Ishikawa (cell line): ENCODE results near the gene ZC3H12C.

Experiments
- CEBPB ChIP-seq: IDR thresholded peaks from 2 replicates; pipeline ENCODE4 v1.6.1; 2012
- CREB1 ChIP-seq: IDR thresholded peaks from 2 replicates; pipeline ENCODE4 v1.6.1; 2012; ENCODE audit warnings: low read depth
- EGR1 ChIP-seq: IDR thresholded peaks from 2 replicates; pipeline ENCODE4 v1.6.1; 2012
- EP300 ChIP-seq: IDR thresholded peaks from 2 replicates; pipeline ENCODE4 v1.6.1; 2012; ENCODE audit warnings: borderline replicate concordance
- FOXM1 ChIP-seq: IDR thresholded peaks from 2 replicates; pipeline ENCODE4 v1.6.1; 2012; ENCODE audit warnings: low read depth, borderline replicate concordance
- MAX ChIP-seq: IDR thresholded peaks from 2 replicates; pipeline ENCODE4 v1.6.1; 2012
- NFIC ChIP-seq: IDR thresholded peaks from 2 replicates; pipeline ENCODE4 v1.6.1; 2012
- RAD21 ChIP-seq: IDR thresholded peaks from 2 replicates; pipeline ENCODE4 v1.6.1; 2012; ENCODE audit warnings: low read depth
- TAF1 ChIP-seq: IDR thresholded peaks from 2 replicates; pipeline ENCODE4 v1.6.1; 2012; ENCODE audit warnings: low read depth, mild to moderate bottlenecking
- TCF12 ChIP-seq: IDR thresholded peaks from 2 replicates; pipeline ENCODE4 v1.6.1; 2012; ENCODE audit warnings: low read depth
- TEAD4 ChIP-seq: IDR thresholded peaks from 2 replicates; pipeline ENCODE4 v1.6.1; 2012
- YY1 ChIP-seq: IDR thresholded peaks from 2 replicates; pipeline ENCODE4 v1.6.1; 2012; ENCODE audit warnings: low read depth
- ZBTB7A ChIP-seq: IDR thresholded peaks from 2 replicates; pipeline ENCODE4 v1.6.1; 2012; ENCODE audit warnings: low read depth
- TF ChIP-seq, protein P1 (sequence below): IDR thresholded peaks from 2 replicates; pipeline ENCODE4 v1.6.1; 2012; ENCODE audit warnings: low read depth, mild to moderate bottlenecking
- TF ChIP-seq, protein P2 (sequence below): IDR thresholded peaks from 2 replicates; pipeline ENCODE4 v1.6.1; 2012

The ZC3H12C gene

GRCh38 chr11:110090466-110091026 is 2.6 kb upstream of the ZC3H12C start:
- TF ChIP-seq, protein P1, sequence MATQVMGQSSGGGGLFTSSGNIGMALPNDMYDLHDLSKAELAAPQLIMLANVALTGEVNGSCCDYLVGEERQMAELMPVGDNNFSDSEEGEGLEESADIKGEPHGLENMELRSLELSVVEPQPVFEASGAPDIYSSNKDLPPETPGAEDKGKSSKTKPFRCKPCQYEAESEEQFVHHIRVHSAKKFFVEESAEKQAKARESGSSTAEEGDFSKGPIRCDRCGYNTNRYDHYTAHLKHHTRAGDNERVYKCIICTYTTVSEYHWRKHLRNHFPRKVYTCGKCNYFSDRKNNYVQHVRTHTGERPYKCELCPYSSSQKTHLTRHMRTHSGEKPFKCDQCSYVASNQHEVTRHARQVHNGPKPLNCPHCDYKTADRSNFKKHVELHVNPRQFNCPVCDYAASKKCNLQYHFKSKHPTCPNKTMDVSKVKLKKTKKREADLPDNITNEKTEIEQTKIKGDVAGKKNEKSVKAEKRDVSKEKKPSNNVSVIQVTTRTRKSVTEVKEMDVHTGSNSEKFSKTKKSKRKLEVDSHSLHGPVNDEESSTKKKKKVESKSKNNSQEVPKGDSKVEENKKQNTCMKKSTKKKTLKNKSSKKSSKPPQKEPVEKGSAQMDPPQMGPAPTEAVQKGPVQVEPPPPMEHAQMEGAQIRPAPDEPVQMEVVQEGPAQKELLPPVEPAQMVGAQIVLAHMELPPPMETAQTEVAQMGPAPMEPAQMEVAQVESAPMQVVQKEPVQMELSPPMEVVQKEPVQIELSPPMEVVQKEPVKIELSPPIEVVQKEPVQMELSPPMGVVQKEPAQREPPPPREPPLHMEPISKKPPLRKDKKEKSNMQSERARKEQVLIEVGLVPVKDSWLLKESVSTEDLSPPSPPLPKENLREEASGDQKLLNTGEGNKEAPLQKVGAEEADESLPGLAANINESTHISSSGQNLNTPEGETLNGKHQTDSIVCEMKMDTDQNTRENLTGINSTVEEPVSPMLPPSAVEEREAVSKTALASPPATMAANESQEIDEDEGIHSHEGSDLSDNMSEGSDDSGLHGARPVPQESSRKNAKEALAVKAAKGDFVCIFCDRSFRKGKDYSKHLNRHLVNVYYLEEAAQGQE: no peak
- TF ChIP-seq RAD21 (no peak), TAF1 (no peak), TEAD4 (no peak), ZBTB7A (no peak), FOXM1 (no peak), NFIC (no peak), TCF12 (no peak), EGR1 (no peak), YY1 (no peak), CEBPB (no peak), MAX (no peak)
- TF ChIP-seq, protein P2, sequence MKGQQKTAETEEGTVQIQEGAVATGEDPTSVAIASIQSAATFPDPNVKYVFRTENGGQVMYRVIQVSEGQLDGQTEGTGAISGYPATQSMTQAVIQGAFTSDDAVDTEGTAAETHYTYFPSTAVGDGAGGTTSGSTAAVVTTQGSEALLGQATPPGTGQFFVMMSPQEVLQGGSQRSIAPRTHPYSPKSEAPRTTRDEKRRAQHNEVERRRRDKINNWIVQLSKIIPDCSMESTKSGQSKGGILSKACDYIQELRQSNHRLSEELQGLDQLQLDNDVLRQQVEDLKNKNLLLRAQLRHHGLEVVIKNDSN: no peak

DNA sequence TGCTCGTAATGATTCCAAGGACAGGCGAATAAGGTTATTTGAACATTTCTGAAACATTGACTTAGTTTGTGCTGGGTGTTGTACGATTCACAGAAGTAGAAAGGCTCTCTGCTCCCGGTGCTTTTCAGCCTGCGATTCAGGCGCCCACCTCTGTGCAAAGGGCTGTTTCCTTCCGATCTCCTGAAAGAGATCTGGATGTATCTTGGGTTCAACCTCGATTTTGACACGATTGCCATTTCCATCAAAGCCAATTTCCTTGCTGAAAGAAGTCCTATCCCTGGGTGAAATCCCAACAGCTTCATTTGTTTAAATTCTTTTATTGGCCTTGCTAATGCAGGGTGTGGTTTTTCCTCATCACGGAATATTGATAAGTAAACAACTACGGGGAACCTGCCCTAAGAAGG is 1.1 kb upstream of the ZC3H12C start:
- TF ChIP-seq, protein P1: no peak
- TF ChIP-seq YY1 (no peak), TAF1 (no peak), ZBTB7A (no peak), CREB1 (no peak), CEBPB (no peak), TCF12 (no peak), MAX (no peak)

GRCh38 chr11:110093407-110094297 is 460 bp downstream of the ZC3H12C start:
- TF ChIP-seq, protein P2: no peak
- TF ChIP-seq ZBTB7A: peak; percentile 74
- TF ChIP-seq TAF1: peak; percentile 28; the same call in 1 of the 2 replicates
- TF ChIP-seq TCF12: no peak
- TF ChIP-seq NFIC: no peak; the same call in 1 of the 2 replicates
- no peak for TF ChIP-seq CREB1
- TF ChIP-seq, protein P1: no peak
- TF ChIP-seq FOXM1: no peak
- TF ChIP-seq YY1: 0 out of 2 replicates have a peak, but pooled peaks have one; percentile 46
- TF ChIP-seq CEBPB: no peak
- no peak for TF ChIP-seq EGR1
- TF ChIP-seq EP300: no peak
